ENCODE measurements around the gene AARS2.

Gene AARS2

GRCh38 chr6:44253307-44254101 lies 59.6 kb downstream of the AARS2 start:
- Histone ChIP-seq H3K9me3 (ENCODE audit: control extremely low read depth in 1 of 5, control insufficient read depth in 4 of 5, insufficient read depth in 2 of 5, low read depth in 1 of 5, low read length in 4 of 5) (no peaks in the 10 kb centered on the region), H3K4me1 (ENCODE audit: control extremely low read depth in 1 of 4, control insufficient read depth in 4 of 4, insufficient read depth in 4 of 4, low read length in 3 of 4) (peaks cover 10 to 53% (median 38%) of the 10 kb centered on the region in 4 experiments), H3K36me3 (ENCODE audit: control insufficient read depth in 4 of 4, insufficient read depth in 4 of 4, low read length in 3 of 4) (peaks cover 28 to 73% (median 60%) of the 10 kb centered on the region in 4 experiments), H3K27me3 (replicated peaks in 2 of 5; ENCODE audit: control insufficient read depth in 4 of 5, insufficient read depth in 5 of 5, low read length in 4 of 5) (no peaks in the 10 kb centered on the region), H3K4me3 (ENCODE audit: control insufficient read depth in 1 of 7, extremely low read depth in 1 of 7, insufficient read depth in 4 of 7, low read depth in 2 of 7, low read length in 6 of 7) (no peak overlapping the region), H3K27ac (ENCODE audit: insufficient read depth in 1 of 2, low read depth in 1 of 2, low read length in 2 of 2, poor library complexity in 1 of 2, severe bottlenecking in 2 of 2) (no peak overlapping the region)
- CTCF ChIA-PET: interaction anchor here (0.7 to 5.0 kb wide), 18 partner anchors 8 to 174 kb away, joined by 3 to 35 read pairs (median 5); partner anchors contain the start of genes AARS2 and SLC29A1
- WGBS (ENCODE audit: insufficient coverage): 89% methylated on average over 5 of the region's 10 CpGs
- peak; percentile 58 to 76 (median 73) for DNase-seq
- POLR2A ChIA-PET: interaction anchor here (2.8 to 4.5 kb wide), 2 partner anchors 7 to 11 kb away, joined by 12 to 42 read pairs; partner anchors contain the start of genes HSP90AB1 and NFKBIE

GRCh38 chr6:44251576-44252524 lies 61.3 kb downstream of the AARS2 start:
- peaks cover 28 to 72% (median 57%) of the 10 kb centered on the region in 4 experiments for H3K36me3 ChIP-seq (ENCODE audit: control insufficient read depth in 4 of 4, insufficient read depth in 4 of 4, low read length in 3 of 4)
- POLR2A ChIA-PET: interaction anchor here (1.4 kb wide), 1 partner anchor 10 kb away, joined by 4 read pairs; no protein-coding TSS in a partner anchor

GRCh38 chr6:44250718-44251123 lies 62.4 kb downstream of the AARS2 start:
- H3K4me3 ChIP-seq (ENCODE audit: control insufficient read depth in 1 of 7, extremely low read depth in 1 of 7, insufficient read depth in 4 of 7, low read depth in 2 of 7, low read length in 6 of 7): no peak overlapping the region
- H3K4me1 ChIP-seq (ENCODE audit: control extremely low read depth in 1 of 4, control insufficient read depth in 4 of 4, insufficient read depth in 4 of 4, low read length in 3 of 4): peaks cover 14 to 54% (median 37%) of the 10 kb centered on the region in 4 experiments
- H3K27ac ChIP-seq (ENCODE audit: insufficient read depth in 1 of 2, low read depth in 1 of 2, low read length in 2 of 2, poor library complexity in 1 of 2, severe bottlenecking in 2 of 2): no peak overlapping the region
- POLR2A ChIA-PET: no interaction called here
- no peak for DNase-seq
- CTCF ChIA-PET: interaction anchor here (1.1 to 2.3 kb wide), 9 partner anchors 9 to 81 kb away, joined by 3 to 13 read pairs (median 5); no protein-coding TSS in a partner anchor
- 100% methylated on average over 2 of the region's 3 CpGs for WGBS (ENCODE audit: insufficient coverage)
- peaks cover 28 to 72% (median 57%) of the 10 kb centered on the region in 4 experiments for H3K36me3 ChIP-seq (ENCODE audit: control insufficient read depth in 4 of 4, insufficient read depth in 4 of 4, low read length in 3 of 4)
- no peaks in the 10 kb centered on the region for H3K9me3 ChIP-seq (ENCODE audit: control extremely low read depth in 1 of 5, control insufficient read depth in 4 of 5, insufficient read depth in 2 of 5, low read depth in 1 of 5, low read length in 4 of 5)
- H3K27me3 ChIP-seq (replicated peaks in 2 of 5; ENCODE audit: control insufficient read depth in 4 of 5, insufficient read depth in 5 of 5, low read length in 4 of 5): no peaks in the 10 kb centered on the region

More at GRCh38 chr6:44251576-44252524, 61.3 kb downstream of the AARS2 start:
- Histone ChIP-seq H3K4me3 (ENCODE audit: control insufficient read depth in 1 of 7, extremely low read depth in 1 of 7, insufficient read depth in 4 of 7, low read depth in 2 of 7, low read length in 6 of 7) (no peak overlapping the region), H3K9me3 (ENCODE audit: control extremely low read depth in 1 of 5, control insufficient read depth in 4 of 5, insufficient read depth in 2 of 5, low read depth in 1 of 5, low read length in 4 of 5) (no peaks in the 10 kb centered on the region), H3K27me3 (replicated peaks in 2 of 5; ENCODE audit: control insufficient read depth in 4 of 5, insufficient read depth in 5 of 5, low read length in 4 of 5) (no peaks in the 10 kb centered on the region), H3K4me1 (ENCODE audit: control extremely low read depth in 1 of 4, control insufficient read depth in 4 of 4, insufficient read depth in 4 of 4, low read length in 3 of 4) (peaks cover 17 to 53% (median 42%) of the 10 kb centered on the region in 4 experiments), H3K27ac (ENCODE audit: insufficient read depth in 1 of 2, low read depth in 1 of 2, low read length in 2 of 2, poor library complexity in 1 of 2, severe bottlenecking in 2 of 2) (no peak overlapping the region)
- WGBS (ENCODE audit: insufficient coverage): over 99% methylated on average over 12 of the region's 14 CpGs
- no peak for DNase-seq
- CTCF ChIA-PET: interaction anchor here (0.7 to 2.3 kb wide), 13 partner anchors 10 to 156 kb away, joined by 3 to 13 read pairs (median 4); partner anchors contain the start of gene CAPN11

- ChIA-PET CTCF (interaction anchor here (0.7 to 3.7 kb wide), 7 partner anchors 7 to 80 kb away, joined by 3 to 15 read pairs (median 5); partner anchors contain the start of gene SLC35B2), POLR2A (no interaction called here)
- no peak overlapping the region for H3K4me3 ChIP-seq (ENCODE audit: control insufficient read depth in 1 of 7, extremely low read depth in 1 of 7, insufficient read depth in 4 of 7, low read depth in 2 of 7, low read length in 6 of 7)
- H3K36me3 ChIP-seq (ENCODE audit: control insufficient read depth in 4 of 4, insufficient read depth in 4 of 4, low read length in 3 of 4): peaks cover 28 to 70% (median 55%) of the 10 kb centered on the region in 4 experiments
- DNase-seq: no peak
- no peak overlapping the region for H3K27ac ChIP-seq (ENCODE audit: insufficient read depth in 1 of 2, low read depth in 1 of 2, low read length in 2 of 2, poor library complexity in 1 of 2, severe bottlenecking in 2 of 2)
- WGBS (ENCODE audit: insufficient coverage): 100% methylated on average over 1 of the region's 6 CpGs
- H3K27me3 ChIP-seq (replicated peaks in 2 of 5; ENCODE audit: control insufficient read depth in 4 of 5, insufficient read depth in 5 of 5, low read length in 4 of 5): no peaks in the 10 kb centered on the region
- H3K9me3 ChIP-seq (ENCODE audit: control extremely low read depth in 1 of 5, control insufficient read depth in 4 of 5, insufficient read depth in 2 of 5, low read depth in 1 of 5, low read length in 4 of 5): no peaks in the 10 kb centered on the region
- H3K4me1 ChIP-seq (ENCODE audit: control extremely low read depth in 1 of 4, control insufficient read depth in 4 of 4, insufficient read depth in 4 of 4, low read length in 3 of 4): peaks cover 13 to 49% (median 35%) of the 10 kb centered on the region in 4 experiments
Measured at GRCh38 chr6:44250067-44250717, 63.0 kb downstream of the AARS2 start.

Measured in common myeloid progenitor, CD34-positive (primary cell).